H1 (cell line): ENCODE measurements around the gene RNPS1. TPM values are rescaled to one million over a fixed set of nuclear protein-coding genes. Genes with fewer than 3 reads are reported as not detected.
A peak's percentile ranks its signal among the peaks of the same experiment; 100 is the strongest.

Experiments
- CTCF ChIA-PET: fragments of 300-600 bp; sonication (Branson Sonifier 250); formaldehyde crosslinking; loops from one replicate; lab custom pipeline; 2021; ENCODE audit not compliant: partially characterized antibody; lab: Charles Lee
- POLR2A ChIA-PET: fragments of 300-600 bp; sonication (Branson Sonifier 250); formaldehyde crosslinking; loops from one replicate; lab custom pipeline; 2021; ENCODE audit warnings: inconsistent platforms; ENCODE audit not compliant: partially characterized antibody; lab: Charles Lee
- DNase-seq, 2 experiments: peaks; one replicate each; pipeline versions ENCODE4 v3.0.0 to v3.0.0-alpha.2; 2010 to 2022; ENCODE audit warnings: low spot score in 2 of 2, low read depth in 1 of 2, mixed read lengths in 1 of 2
- FAIRE-seq: peaks from 2 replicates; lab custom pipeline; 2011; peaks lifted over from hg19 to GRCh38; lab: Jason Lieb, UNC
- H2AFZ ChIP-seq: 2 replicates; pipeline ENCODE4 v1.8.1; 2012; ENCODE audit warnings: low read length, inconsistent platforms
- H2AK5ac ChIP-seq: 2 replicates; pipeline ENCODE4 v1.6.1; 2013; ENCODE audit warnings: low read depth, low read length
- H2BK120ac ChIP-seq: replicated peaks from 2 replicates; pipeline ENCODE3; 2013; ENCODE audit warnings: low read depth, low read length, inconsistent platforms
- H2BK12ac ChIP-seq: 2 replicates; pipeline ENCODE4 v1.6.1; 2013; ENCODE audit warnings: low read depth, low read length
- H2BK15ac ChIP-seq: 2 replicates; pipeline ENCODE4 v1.6.1; 2013; ENCODE audit warnings: low read length
- H2BK20ac ChIP-seq: 2 replicates; pipeline ENCODE4 v1.6.1; 2013; ENCODE audit warnings: low read length
- H2BK5ac ChIP-seq: 2 replicates; pipeline ENCODE4 v1.6.1; 2013; ENCODE audit warnings: low read depth, low read length
- H3K14ac ChIP-seq: 2 replicates; pipeline ENCODE4 v1.6.1; 2013; ENCODE audit warnings: inconsistent platforms; ENCODE audit not compliant: insufficient read length
- H3K18ac ChIP-seq: 2 replicates; pipeline ENCODE4 v1.6.1; 2013; ENCODE audit warnings: low read length; ENCODE audit errors: extremely low read depth
- H3K23ac ChIP-seq: 2 replicates; pipeline ENCODE4 v1.6.1; 2013; ENCODE audit warnings: inconsistent platforms; ENCODE audit not compliant: insufficient read length
- H3K23me2 ChIP-seq: 2 replicates; pipeline ENCODE4 v1.6.1; 2013; ENCODE audit warnings: low read depth, low read length
- H3K27ac ChIP-seq: 2 replicates; pipeline ENCODE4 v1.6.1; 2011; ENCODE audit warnings: low read depth, low read length, inconsistent platforms
- H3K27me3 ChIP-seq, 4 experiments: replicated peaks in 1 of 4; 1 replicate in 1 of 4; 2 replicates in 3 of 4; pipeline versions ENCODE4 v1.6.1 to v1.8.1; 2011 to 2013; ENCODE audit warnings: low read length in 3 of 4, mild to moderate bottlenecking in 3 of 4, inconsistent platforms in 2 of 4, mixed read lengths in 2 of 4, moderate library complexity in 1 of 4; ENCODE audit not compliant: control insufficient read depth in 3 of 4, insufficient read depth in 3 of 4; ENCODE audit errors: extremely low read depth in 1 of 4
- H3K36me3 ChIP-seq, 4 experiments: 2 replicates each; pipeline versions ENCODE4 v1.6.1 to v1.8.1; 2011 to 2013; ENCODE audit warnings: mild to moderate bottlenecking in 4 of 4, low read length in 3 of 4, moderate library complexity in 2 of 4, control low read depth in 1 of 4, inconsistent platforms in 1 of 4; ENCODE audit not compliant: insufficient read depth in 4 of 4, control insufficient read depth in 2 of 4
- H3K4ac ChIP-seq: replicated peaks from 2 replicates; pipeline ENCODE3; 2013; ENCODE audit warnings: low read length, low read depth, mixed read lengths, inconsistent platforms; ENCODE audit not compliant: insufficient read length
- H3K4me1 ChIP-seq, 4 experiments: replicated peaks in 1 of 4; 1 replicate in 1 of 4; 2 replicates in 3 of 4; pipeline versions ENCODE4 v1.6.1 to v1.8.1; 2011 to 2013; ENCODE audit warnings: low read length in 3 of 4, inconsistent platforms in 2 of 4, mixed read lengths in 1 of 4; ENCODE audit not compliant: insufficient read depth in 4 of 4, control insufficient read depth in 3 of 4
- H3K4me2 ChIP-seq, 2 experiments: 2 replicates each; pipeline versions ENCODE4 v1.6.1 to v1.8.1; 2011 to 2013; ENCODE audit warnings: low read depth in 2 of 2, low read length in 2 of 2, control low read depth in 1 of 2, inconsistent platforms in 1 of 2, mild to moderate bottlenecking in 1 of 2; ENCODE audit not compliant: insufficient read depth in 1 of 2
- H3K4me3 ChIP-seq, 4 experiments: fragments of 200-600, 300-600 bp in 1 of 4; sonication (generic), shearing (Covaris generic), sonication (Bioruptor Twin) in 1 of 4; 2 replicates each; pipeline versions ENCODE4 v1.5.1 to v1.8.1; 2011 to 2016; ENCODE audit warnings: low read length in 4 of 4, low read depth in 3 of 4, control low read depth in 2 of 4, inconsistent platforms in 2 of 4, mild to moderate bottlenecking in 2 of 4, mixed read lengths in 1 of 4, moderate library complexity in 1 of 4; ENCODE audit not compliant: insufficient read depth in 2 of 4; ENCODE audit errors: extremely low read depth in 1 of 4
- H3K56ac ChIP-seq: replicated peaks from 2 replicates; pipeline ENCODE3; 2013; ENCODE audit warnings: low read depth, mild to moderate bottlenecking, mixed read lengths, low read length, inconsistent platforms; ENCODE audit not compliant: insufficient read length
- H3K79me1 ChIP-seq: 2 replicates; pipeline ENCODE4 v1.6.1; 2013; ENCODE audit warnings: low read depth, low read length, control low read depth
- H3K79me2 ChIP-seq, 2 experiments: 2 replicates each; pipeline versions ENCODE4 v1.6.1 to v1.8.1; 2012 to 2013; ENCODE audit warnings: low read length in 2 of 2, mild to moderate bottlenecking in 2 of 2, inconsistent platforms in 1 of 2; ENCODE audit not compliant: insufficient read depth in 2 of 2, control insufficient read depth in 1 of 2
- H3K9ac ChIP-seq, 4 experiments: replicated peaks in 1 of 4; 1 replicate in 1 of 4; 2 replicates in 3 of 4; pipeline versions ENCODE4 v1.6.1 to v1.8.1; 2011 to 2013; ENCODE audit warnings: low read depth in 3 of 4, low read length in 3 of 4, control low read depth in 2 of 4, mild to moderate bottlenecking in 2 of 4, moderate library complexity in 2 of 4, inconsistent platforms in 1 of 4; ENCODE audit errors: extremely low read depth in 1 of 4
- H3K9me3 ChIP-seq, 2 experiments: 2 replicates each; pipeline versions ENCODE4 v1.6.1 to v1.8.1; 2012 to 2013; ENCODE audit warnings: mild to moderate bottlenecking in 2 of 2, moderate library complexity in 2 of 2, control low read depth in 1 of 2, inconsistent platforms in 1 of 2, low read depth in 1 of 2, low read length in 1 of 2, mixed read lengths in 1 of 2; ENCODE audit not compliant: insufficient read depth in 2 of 2
- H4K20me1 ChIP-seq, 2 experiments: replicated peaks in 1 of 2; 2 replicates each; pipeline versions ENCODE3 to v1.8.1; 2011 to 2013; ENCODE audit warnings: inconsistent platforms in 2 of 2, low read length in 2 of 2, mild to moderate bottlenecking in 1 of 2; ENCODE audit not compliant: insufficient read depth in 2 of 2, control insufficient read depth in 1 of 2
- H4K5ac ChIP-seq: 2 replicates; pipeline ENCODE4 v1.6.1; 2013; ENCODE audit warnings: low read length, low read depth, mixed read lengths, inconsistent platforms; ENCODE audit not compliant: insufficient read length
- H4K8ac ChIP-seq: 2 replicates; pipeline ENCODE4 v1.8.0; 2013; ENCODE audit warnings: mild to moderate bottlenecking, moderate library complexity, low read length, inconsistent platforms; ENCODE audit not compliant: insufficient read depth; ENCODE audit errors: extremely low read depth
- H4K91ac ChIP-seq: replicated peaks from 2 replicates; pipeline ENCODE3; 2013; ENCODE audit warnings: low read length, mixed read lengths, inconsistent platforms; ENCODE audit not compliant: insufficient read length
- RBBP5 ChIP-seq: IDR thresholded peaks from 2 replicates; pipeline ENCODE4 v1.7.1; 2012; ENCODE audit warnings: low read depth, mild to moderate bottlenecking, inconsistent platforms, low read length, moderate library complexity, borderline replicate concordance
- SIN3A ChIP-seq, 2 experiments: IDR thresholded peaks in 1 of 2; conservative IDR thresholded peaks in 1 of 2; 2 replicates each; pipeline ENCODE4 v1.6.1; 2011 to 2012; ENCODE audit warnings: low read length in 2 of 2, improper control_type of control experiment in 1 of 2, low read depth in 1 of 2, mild to moderate bottlenecking in 1 of 2
- WGBS, 2 experiments: shearing (Covaris generic) in 1 of 2; methylation state at CpG; one replicate each; pipeline versions ENCODE4 v1.1.6 to v1.1.7; 2013 to 2015; ENCODE audit warnings: low lambda C conversion rate in 2 of 2, mixed read lengths in 2 of 2, inconsistent platforms in 1 of 2, low coverage in 1 of 2, missing lambda C conversion rate in 1 of 2; ENCODE audit not compliant: insufficient replicate concordance in 2 of 2, insufficient coverage in 1 of 2, insufficient read length in 1 of 2; ENCODE audit errors: extremely low coverage in 1 of 2, missing lambda C conversion rate in 1 of 2; 5-methylcytosine and 5-hydroxymethylcytosine counted together
- polyA plus RNA-seq, 7 experiments: library from polyadenylated mRNA; depleted of rRNA in 3 of 7; stranded (reverse) in 5 of 7; unstranded in 2 of 7; fragments of >200 nt in 5 of 7; fragments of 200-250 nt in 2 of 7; gene quantifications; 1 replicate in 5 of 7; 2 replicates in 1 of 7; 4 replicates in 1 of 7; pipeline versions ENCODE4 v1.2.1 to v1.2.3, GENCODE V29; 2011 to 2013; ENCODE audit warnings: missing spikeins in 2 of 7, mixed read lengths in 2 of 7
- total RNA-seq: library from RNA; stranded (reverse); fragmentation: NEBNext Ultra II Directional; extraction: Animal tissue kit (Norgen Biotek cat#: 25700); gene quantifications from 2 replicates; pipeline ENCODE4 v1.2.1, GENCODE V29; 2021

RNPS1 gene
- total and polyA plus RNA-seq, 2 of the 8 experiments (the other 6 are each of a cell fraction or from before 2014, with no cell fraction given) = 330 to 350 TPM

GRCh38 chr16:2280981-2281542 is 13.1 kb upstream of the RNPS1 start:
- Histone ChIP-seq H2BK5ac (no peak overlapping the region), H3K9me3 (no peaks in the 10 kb centered on the region), H2BK20ac (no peak overlapping the region), H2BK120ac (no peak overlapping the region), H3K36me3 (no peaks in the 10 kb centered on the region), H3K4me1 (no peaks in the 10 kb centered on the region; a peak in 1 of 7 replicates), H3K4me2 (no peak overlapping the region), H4K20me1 (peaks cover 2% of the 10 kb centered on the region in 2 experiments), H3K56ac (no peak overlapping the region), H4K91ac (no peak overlapping the region), H2BK12ac (no peak overlapping the region), H3K14ac (no peak overlapping the region), H2AFZ (no peak overlapping the region), H3K79me2 (no peaks in the 10 kb centered on the region), H3K18ac (no peak overlapping the region), H4K8ac (no peak overlapping the region), H3K27ac (no peak overlapping the region), H3K27me3 (no peaks in the 10 kb centered on the region), H3K79me1 (no peaks in the 10 kb centered on the region)
- FAIRE-seq (no peak), DNase-seq (no peak)
- CTCF ChIA-PET = interaction anchor here (0.7 to 4.8 kb wide), 9 partner anchors 8 to 221 kb away, joined by 3 to 30 read pairs (median 4); no protein-coding TSS in a partner anchor
- no peak for TF ChIP-seq RBBP5
- peak; percentile 56 to 59; a peak in 1 of 4 replicates for TF ChIP-seq SIN3A (conservative IDR thresholded peaks at IDR 0.05 in 1 of 2, IDR thresholded peaks at IDR 0.05 in 1 of 2; ENCODE audit: low read depth in 1 of 2, low read length in 2 of 2)
- TF ChIP-seq, all 59 proteins: peak for 1
- POLR2A ChIA-PET = interaction anchor here (0.7 to 3.6 kb wide), 6 partner anchors 8 to 188 kb away, joined by 3 to 29 read pairs (median 4); no protein-coding TSS in a partner anchor
- 88% methylated on average over 21 of the region's 24 CpGs; no CpG with 5 or more reads in 1 of the 2 experiments for WGBS, 2 experiments
- Histone ChIP-seq H3K4me3 (no peak overlapping the region), H3K9ac (no peak overlapping the region), H2BK15ac (no peak overlapping the region), H3K23ac (no peak overlapping the region), H2AK5ac (no peak overlapping the region), H3K4ac (no peak overlapping the region), H3K23me2 (no peaks in the 10 kb centered on the region), H4K5ac (no peak overlapping the region)
